ENCODE results near the gene DCT.

DCT gene

DNA sequence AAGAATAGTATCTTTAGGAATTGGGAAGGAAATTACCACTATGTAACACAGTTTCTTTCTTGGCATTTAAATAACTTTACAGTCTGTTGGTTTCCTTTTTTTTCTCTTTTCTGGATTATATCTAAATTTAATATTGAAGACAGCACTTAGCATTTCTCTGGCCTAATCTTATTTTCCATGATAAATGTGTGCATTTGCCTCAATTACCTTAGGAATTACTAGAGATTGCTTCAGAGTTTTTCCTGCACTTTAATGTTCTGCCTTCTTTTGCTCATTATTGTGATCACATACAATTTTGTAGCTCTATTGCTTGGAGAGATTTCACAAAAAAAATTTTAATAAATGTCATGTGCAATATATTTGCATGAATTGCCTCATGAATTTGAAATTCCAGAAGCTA lies 25.1 kb downstream of the DCT start:
- DNase-seq (ENCODE audit: low read depth), result no peak

DNA sequence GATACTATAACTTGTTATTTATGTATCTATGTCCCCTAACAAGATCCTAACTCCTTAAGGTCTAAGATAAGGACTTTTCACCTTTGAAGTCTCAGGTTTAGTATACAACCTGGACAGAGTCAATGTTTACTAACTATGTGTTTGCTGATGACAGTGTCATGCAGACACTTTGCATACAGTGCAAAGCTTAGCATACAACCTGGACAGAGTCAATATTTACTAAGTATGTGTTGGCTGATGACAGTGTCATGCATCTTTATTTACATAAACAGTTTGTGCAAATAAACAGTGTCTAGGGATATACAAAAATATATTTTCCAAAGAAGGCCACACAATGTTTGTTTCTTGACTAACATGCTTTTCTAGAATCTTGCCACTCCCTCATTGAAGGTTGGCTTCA lies 34.7 kb downstream of the DCT start:
- no peak for DNase-seq (ENCODE audit: low read depth)

DNA sequence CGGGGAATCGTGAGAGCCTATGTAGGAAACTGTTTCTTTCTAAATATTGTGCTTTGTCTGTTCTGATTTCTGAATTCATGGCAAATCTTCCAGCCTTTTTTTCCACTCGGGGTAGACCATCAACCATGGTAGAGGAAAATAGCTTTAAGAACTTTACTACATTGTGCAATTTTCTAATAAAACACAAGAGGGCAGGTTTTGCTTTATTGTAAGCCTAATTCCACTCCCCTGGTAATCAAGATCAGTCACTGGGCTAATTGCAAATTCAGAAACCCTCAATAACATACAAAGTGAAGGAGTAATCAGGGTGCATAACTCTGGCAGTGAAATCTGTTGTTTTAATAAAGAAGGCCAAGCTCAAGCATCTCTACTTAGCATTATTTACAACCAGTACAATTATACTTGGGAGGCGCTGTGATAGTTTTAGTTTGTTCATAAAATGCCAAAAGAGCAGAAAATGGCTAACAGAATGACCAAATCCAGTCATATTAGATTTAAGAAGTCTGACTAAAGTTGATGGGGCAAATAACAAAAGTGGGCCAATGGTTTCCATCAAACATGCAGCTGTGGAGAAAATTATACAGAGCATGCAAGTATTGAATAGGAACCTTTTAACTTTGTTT lies 43.8 kb downstream of the DCT start:
- DNase-seq (ENCODE audit: low read depth), result no peak

DNA sequence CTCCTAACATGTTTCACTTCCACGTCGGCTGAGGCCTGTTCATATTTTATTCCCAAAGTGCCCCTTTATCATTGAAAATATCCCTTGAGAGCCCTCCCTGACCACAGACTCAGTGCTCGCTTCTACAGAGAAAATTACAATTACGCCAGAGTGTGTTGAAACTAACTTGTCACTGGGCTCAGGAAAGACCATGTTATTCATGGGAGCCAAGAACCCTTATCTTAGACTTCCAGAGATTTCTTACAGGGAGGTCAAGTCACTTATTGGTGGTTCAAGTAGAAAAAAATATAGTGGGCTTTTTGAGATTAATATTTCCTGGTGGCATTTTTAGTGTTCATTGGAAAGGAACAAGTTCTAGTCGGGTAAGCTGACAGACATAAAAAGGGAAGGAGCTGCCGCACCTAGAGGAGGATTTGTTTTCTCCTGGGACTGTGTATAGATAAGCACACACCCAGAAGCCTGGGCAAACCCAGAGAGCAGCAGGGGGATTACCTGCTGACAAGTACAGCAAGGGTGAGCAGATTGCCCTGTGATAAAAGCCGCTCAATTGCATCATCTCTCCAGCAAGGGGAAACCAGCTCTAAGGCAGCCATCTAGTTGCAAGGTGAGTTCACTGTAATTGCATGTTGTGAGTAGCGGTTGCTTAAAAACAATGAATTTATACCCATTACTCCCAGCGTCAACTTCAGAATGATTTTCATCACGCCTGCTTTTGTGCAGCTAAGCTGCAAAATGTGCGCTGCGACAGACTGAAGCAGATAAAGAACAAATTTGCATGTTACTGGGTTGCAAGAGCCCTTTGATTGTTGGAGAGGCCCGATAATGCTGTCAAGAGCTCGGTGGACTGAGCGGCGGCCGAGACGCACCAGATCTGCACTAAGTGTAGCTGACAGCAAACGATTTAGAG lies 46.2 kb downstream of the DCT start:
- no peak for DNase-seq (ENCODE audit: low read depth)

DNA sequence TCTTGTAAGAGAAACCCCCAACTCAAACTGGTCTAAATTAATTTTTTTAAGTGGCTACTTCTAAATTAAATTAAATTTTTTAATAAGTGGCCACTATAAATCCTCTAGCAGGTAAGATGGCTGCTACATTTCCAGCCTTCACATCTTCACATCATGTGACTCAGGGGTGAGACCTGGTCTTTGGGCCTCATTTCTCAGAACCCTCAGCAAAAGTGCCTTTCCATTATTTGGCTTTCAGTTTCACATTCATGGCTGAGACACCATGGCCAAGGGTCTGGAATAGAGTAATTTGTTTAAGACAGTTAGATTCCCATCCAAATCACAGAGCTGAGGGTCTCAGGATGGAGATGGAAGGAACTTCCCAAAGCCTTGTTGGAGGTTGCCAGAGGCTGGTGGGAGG lies 47.5 kb downstream of the DCT start:
- DNase-seq (ENCODE audit: low read depth), result no peak

DNA sequence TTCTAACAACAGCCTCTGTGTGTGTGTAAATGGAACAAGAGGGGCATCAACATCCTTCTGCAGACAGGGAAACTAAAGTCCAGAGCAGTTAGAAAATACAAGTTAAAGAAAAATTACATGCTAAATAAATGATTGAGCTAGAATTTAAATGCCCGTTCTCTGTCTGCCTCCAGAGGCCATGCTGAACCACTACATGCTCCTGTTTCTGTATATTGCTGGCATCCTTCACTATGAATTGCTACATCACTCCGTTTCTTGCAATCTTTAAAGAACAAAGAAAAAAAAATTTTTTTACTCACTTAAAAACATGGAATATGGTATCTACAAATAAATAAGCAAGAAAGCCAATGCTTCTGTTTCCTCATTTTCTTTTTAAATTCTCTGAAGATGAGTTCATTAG lies 47.9 kb downstream of the DCT start:
- DNase-seq (ENCODE audit: low read depth), result no peak

DNA sequence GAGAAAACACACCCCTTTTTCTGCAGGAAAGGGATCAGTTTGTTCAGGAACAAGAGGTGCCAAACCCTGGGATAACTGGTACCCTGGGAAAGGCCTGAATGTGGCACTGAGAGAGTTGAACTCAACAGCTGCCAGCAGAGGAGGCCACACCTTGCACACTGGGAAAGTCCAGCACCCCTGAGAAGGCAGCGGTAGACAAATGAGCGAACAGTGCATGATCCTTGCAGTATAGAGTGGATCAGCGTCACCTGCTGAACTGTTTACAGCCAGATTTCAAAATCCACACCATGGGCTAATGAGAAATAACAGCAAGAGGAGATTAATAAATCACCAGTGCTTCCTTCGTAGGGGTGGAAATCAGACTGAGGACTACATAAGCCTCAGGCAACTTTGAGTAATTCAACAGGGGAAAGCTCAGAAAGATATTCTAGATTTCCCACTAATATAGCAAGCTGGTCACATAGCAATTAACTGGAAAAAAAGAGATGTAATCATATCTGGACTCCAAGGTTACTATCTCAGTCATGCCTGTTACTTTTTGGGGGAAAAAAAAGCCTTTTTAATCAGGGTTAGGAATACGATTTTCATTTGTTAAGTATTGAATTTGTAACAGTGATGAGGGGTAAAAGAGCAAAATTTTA lies 52.0 kb downstream of the DCT start:
- DNase-seq (ENCODE audit: low read depth), result no peak

DNA sequence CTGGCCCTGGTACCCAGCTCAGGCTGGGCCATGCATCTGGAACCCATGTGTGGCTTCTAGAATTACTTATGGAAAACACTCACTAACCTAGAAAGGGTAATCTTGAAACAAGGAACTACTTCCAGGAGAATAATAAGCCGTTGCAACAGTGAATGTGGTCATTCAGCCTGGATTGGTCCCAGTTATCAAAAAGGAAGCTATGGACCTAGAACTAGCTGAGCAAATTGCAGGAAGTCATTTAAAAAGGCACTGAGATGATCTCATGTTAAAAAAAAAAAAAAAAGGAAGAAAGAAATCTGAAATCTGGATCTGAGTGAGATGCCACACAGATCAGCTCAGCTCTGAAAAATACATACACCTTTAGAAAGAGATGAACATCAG lies 59.6 kb downstream of the DCT start:
- no peak for DNase-seq (ENCODE audit: low read depth)

DNA sequence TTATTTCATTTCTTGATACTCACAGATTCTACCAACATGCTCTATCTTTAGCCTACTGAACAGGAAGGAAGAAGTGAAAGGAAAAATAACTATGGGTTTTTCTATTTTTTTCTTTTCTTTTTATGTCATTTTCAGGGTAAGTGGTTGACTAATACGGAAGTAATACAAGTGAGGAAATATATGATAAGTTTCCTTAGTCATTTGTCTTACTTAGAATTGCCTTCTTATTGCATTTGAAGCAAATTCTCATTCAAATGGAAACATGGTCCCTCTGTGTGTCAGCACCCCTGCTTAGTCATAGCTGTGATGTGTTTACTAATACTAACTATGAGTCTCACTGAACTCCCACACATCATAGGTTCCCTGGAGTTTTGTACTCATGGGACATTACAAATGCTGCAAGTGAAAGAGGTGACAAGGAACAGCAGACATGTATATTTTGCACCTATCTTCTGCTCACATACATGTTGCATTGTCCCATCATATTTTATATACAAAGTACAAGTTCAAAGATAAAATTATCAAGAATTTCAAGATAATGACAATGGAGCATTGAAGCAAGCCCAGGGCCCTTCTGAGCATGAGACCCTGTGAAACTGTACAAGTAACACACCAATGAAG lies 60.1 kb downstream of the DCT start:
- peak; percentile 42 for DNase-seq (ENCODE audit: low read depth)

DNA sequence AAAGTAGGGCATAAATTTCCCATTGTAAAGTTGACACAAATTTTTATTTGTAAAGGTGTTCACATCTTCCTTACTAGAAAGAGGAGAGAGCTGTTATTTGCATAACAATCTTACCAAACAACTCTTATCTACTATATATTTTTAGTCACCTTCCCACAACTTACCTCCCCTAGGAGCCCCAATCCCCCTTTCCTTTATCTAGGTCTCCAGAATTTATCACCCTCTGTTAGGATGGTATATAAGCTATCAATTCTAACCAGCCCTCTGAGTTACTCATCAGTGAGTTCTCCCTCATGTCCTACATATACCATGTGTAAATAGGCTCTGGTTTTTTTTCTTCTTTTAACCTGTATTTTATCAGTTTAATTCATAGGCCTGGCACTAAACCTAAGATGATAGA lies 62.2 kb downstream of the DCT start:
- no peak for DNase-seq (ENCODE audit: low read depth)

DNA sequence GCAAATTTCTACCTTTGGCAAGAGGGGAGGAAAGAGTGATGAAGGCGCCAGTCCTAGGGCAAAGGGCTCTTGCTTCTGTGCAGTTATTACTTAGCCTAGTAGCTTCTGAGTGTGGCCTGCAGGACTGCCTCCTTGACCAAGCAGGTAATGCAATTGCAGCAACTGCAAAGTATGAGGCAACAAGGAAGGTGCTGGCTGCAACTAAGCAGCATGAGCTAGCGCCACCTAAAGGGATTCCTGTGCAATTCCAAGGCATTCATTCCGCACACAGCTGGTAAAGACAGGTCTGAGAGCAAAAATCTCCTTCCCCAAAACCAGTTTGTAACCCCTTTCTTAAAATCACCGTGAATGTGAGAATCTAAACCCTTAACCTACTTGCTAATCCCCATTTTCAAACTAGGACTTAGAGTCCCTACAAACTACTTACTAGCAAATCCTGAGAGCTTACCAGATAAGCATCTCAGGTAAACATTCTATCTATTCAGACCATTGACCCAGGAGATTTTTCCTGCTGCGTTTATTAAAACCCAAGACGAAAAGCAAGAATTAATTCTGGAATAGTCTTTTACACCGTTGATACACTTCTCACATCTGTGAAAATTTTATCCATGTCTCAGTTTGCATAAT lies 62.9 kb downstream of the DCT start:
- no peak for DNase-seq (ENCODE audit: low read depth)

DNA sequence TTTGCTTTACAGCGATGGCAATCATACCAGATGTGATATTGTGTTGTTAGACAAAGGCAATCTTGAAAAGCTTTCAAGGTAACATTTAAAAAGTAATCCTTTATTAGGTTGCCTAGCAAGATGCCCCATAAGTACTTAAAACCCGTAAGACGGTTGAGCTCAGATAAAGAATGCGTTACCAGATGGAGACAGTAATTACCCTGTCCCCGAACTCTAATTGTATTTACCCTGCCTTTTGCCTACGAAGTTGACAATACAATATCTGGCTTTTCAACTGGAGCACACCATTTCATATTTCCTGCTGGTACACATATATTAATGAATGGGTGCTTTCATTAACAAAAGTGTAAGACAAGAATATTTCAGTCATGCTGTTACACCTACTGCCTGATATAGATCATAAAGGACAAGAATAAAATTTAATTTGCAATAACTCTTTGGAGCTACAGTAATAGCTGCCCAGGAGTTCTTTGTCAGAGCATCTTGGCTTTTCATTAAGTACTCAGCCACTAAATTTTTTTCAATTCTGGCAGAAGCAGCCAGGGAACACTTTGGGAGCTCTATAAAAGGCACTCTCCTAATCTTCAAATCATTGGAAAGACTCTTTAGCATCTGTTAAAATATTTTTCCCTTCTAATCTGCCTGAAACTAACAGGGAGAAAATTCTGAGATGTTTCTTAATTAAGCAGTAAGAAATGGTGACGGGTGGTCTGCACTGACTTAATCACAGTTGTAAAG lies 63.8 kb downstream of the DCT start:
- DNase-seq (ENCODE audit: low read depth), result no peak

DNA sequence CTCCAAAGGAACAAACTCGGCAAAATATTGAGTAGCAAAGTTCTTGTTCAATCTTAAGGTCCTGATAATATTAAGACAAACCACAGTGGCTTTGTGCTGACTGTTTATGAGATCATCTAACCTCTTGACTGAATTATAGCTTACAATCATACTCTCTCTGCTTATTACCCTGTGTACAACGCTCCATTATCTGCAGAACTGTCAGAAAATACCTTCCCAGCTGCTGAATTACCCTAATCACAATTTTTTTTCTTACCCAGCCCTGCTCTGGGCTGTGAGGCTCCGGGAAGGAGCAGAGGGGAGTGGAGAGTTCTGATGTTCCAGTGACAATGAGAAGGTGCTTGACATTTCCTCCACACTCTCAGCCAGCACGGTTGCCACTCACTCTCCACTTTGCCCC lies 64.8 kb downstream of the DCT start:
- DNase-seq (ENCODE audit: low read depth), result no peak

DNA sequence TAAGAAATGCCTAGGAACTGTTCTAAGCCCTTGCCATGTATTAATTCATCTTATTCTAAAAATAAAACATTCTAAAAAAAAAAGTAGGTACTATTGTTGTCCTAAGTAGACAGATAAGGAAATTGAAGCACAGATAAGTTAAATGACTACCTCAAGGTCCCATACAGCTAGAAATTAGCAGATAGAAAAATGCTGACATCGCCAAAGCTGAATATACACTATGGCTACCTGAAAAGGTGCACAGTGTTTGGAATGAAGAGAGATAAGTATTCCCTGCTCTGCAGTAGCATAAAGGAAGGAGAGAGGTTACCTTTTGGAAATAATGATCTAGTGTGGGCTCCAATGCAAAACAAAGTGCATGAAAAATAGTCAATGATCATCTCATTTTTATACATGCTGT lies 65.3 kb downstream of the DCT start:
- DNase-seq (ENCODE audit: low read depth), result no peak

DNA sequence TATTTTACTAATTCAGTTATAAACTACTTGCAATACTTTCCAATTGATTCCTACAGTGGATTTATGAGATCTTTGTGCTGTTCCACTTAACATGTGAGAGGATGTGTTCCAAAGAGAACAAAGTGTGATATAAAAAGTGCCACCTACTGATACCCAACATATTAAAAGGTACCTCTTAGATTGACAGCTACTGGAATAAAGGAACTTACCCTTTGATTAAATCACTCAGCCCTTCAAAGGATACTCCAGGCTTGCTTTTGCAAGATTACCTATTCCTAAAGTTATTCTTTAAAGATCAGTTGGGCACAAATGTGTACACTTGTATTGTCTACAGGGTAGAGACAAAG lies 65.9 kb downstream of the DCT start:
- DNase-seq (ENCODE audit: low read depth), result no peak

DNA sequence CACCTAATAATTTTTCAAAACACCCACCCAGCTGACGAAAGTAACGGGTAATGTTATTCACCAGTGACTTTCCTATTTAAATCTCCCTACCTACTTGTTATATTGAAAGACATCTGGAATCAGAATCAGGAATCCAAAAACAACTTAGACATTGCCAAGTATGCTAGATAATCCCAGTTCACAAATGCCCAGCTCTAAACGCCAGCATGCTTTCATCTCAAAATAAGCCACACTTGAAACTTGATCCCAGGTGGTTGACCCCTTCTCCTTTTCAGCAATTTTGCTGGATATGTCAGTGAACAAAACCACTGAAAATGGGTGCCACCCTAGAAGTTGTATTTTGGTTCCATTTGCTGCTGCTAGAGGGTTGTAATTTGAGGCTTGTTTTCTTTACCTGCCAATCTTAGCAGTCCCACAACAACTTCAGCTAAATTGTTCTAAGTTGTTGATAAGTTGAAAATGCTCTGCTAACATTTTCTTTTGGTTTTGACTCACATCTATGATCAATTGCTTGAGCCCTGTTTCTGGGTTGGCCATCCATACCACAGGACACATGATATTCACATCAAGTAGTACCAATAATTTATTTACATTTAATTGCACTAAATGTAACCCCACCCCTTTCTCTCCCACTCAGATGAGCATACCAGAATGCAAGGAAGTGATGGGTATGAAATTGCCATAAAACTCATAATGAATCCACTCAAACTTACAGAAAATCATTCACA lies 66.4 kb downstream of the DCT start:
- DNase-seq (ENCODE audit: low read depth), result no peak

DNA sequence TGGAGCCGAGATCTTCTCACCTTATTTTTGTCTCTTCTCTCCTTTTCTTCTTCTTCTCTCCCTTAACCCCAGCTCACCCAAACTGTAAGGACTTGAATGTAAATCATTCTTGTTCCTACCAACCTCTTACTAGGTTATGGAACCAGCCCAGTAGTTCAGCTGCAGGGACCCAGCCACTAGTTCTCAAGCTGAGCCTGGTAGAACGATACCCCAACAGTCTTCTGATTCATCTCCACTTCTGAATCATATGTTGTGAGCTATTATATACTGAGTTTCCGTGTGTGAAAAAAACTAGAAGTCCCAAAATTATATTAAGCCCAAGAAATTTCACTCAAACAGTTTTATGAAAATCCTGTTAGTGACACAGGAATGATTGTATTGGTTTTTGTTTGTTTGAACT lies 67.7 kb downstream of the DCT start:
- no peak for DNase-seq (ENCODE audit: low read depth)

DNA sequence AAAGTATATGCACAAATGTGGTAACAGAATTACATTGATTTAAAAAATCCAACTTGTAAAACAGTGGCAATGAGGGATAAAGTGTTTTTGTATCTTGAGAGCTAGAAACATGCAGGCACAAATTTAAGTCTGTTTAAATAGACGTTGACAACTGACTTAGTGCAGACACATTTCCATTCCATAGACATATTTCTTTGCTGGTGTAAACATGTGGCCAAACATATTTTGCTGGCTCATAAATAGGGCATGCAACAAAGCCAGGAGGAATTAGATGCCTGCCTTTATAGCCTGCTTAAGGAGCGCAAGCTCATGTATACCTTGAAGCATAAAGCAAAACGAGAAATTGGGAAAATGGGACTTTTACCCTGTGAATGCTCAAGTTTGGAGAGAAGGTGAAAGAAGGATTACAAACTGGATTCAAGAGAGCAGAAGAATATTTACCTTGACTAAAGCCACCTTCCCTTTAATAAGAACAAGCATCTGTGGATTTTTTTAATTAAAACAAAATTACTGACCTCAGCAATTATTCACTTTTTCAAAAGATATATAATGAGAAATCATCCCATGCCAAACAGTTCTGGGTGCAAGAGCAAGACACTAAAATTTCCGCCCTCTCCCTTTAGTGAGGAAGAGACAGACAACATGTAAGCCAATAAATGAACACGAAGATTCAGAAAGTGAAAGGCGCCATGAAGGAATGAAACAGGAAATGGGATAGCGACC lies 71.0 kb downstream of the DCT start:
- no peak for DNase-seq (ENCODE audit: low read depth)

DNA sequence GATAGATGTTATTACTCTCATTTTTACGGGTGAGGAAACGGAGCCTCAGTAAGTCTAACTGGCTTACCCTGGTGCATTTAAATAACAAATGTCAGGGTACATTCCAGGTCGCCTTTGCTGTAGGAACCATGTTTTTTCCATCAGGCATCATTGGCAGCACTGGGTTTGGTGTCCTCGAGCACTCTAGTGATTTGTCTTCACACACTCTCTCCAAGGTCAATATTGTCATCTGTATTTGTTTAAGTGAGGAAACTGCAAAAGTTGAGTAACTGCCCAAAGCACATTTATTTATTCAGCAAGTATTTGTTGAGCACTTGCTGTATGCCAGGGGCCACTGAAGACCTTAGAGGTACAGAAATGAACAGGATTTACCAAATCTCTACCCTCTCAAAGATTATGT lies 78.6 kb downstream of the DCT start:
- DNase-seq (ENCODE audit: low read depth), result no peak

DNA sequence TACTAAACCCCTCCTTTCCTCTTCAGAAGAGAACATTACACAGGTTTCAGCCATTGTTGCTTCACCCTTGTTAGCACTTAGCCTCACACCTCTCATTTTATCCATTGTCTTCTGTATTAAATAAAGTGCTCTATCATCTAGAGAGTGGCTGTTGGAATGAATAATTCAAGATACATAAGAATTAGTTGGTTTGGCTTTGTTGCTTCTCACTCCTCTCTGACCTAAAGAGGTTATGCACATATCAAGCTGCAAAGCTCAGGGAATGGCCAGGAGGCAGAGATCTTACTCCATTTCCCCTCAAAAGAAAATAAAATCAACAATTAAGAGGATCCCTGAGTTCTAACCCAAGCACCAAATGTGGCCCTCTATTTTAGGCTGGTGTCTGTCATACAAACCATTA lies 79.7 kb downstream of the DCT start:
- DNase-seq (ENCODE audit: low read depth), result no peak

DNA sequence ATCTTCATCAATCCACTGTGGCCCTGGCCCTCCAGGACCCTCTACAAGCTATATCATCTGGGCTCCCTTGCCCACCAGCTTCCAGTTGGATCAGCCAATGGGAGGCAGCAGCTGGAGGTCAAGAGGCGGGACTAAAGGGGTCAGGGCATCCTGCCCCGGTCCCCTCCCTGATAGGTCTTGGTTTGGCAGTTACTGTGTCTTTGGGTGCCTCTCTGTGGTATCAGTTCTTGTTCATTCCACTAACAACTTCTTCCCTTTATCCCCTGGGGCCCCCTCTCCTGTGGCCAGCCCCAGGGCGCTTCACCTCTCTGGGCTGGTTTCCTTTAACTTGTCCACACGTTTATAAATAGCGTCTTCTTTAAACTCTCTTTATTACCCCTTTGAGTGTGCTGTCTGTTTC lies 83.6 kb downstream of the DCT start:
- no peak for DNase-seq (ENCODE audit: low read depth)
